ES-I3 (cell line): ENCODE results near the gene SLC25A23.
"Not testable (repeated sequence)": the region's sequence is repeated elsewhere in the genome, so short reads cannot be mapped to it uniquely, and the experiment has no call there.

Source experiments
- H3K36me3 ChIP-seq: 2 replicates; pipeline ENCODE4 v1.6.1; 2013; ENCODE audit warnings: mild to moderate bottlenecking, low read length, control low read depth, moderate library complexity; ENCODE audit not compliant: insufficient read depth
- H3K4me1 ChIP-seq: 2 replicates; pipeline ENCODE4 v1.6.1; 2013; ENCODE audit warnings: mild to moderate bottlenecking, control low read depth, low read length; ENCODE audit not compliant: insufficient read depth
- H3K9ac ChIP-seq: 2 replicates; pipeline ENCODE4 v1.6.1; 2013; ENCODE audit warnings: low read depth, mild to moderate bottlenecking, low read length, moderate library complexity
- H3K9me3 ChIP-seq: 2 replicates; pipeline ENCODE4 v1.6.1; 2013; ENCODE audit warnings: mild to moderate bottlenecking, low read length, moderate library complexity; ENCODE audit not compliant: control insufficient read depth, insufficient read depth

SLC25A23 gene

GRCh38 chr19:6428692-6429418, 30.7 kb downstream of the SLC25A23 start:
- not testable (repeated sequence) for H3K4me1 ChIP-seq, H3K36me3 ChIP-seq, H3K9me3 ChIP-seq, H3K9ac ChIP-seq

- Histone ChIP-seq H3K4me1 (no peaks in the 10 kb centered on the region), H3K36me3 (no peaks in the 10 kb centered on the region; the same call in 1 of the 2 replicates), H3K9me3 (no peaks in the 10 kb centered on the region), H3K9ac (no peak overlapping the region)
Measured at GRCh38 chr19:6427131-6427530, 32.5 kb downstream of the SLC25A23 start.

GRCh38 chr19:6425732-6426620, 33.6 kb downstream of the SLC25A23 start:
- Histone ChIP-seq H3K36me3 (no peaks in the 10 kb centered on the region; the same call in 1 of the 2 replicates), H3K9me3 (no peaks in the 10 kb centered on the region), H3K4me1 (no peaks in the 10 kb centered on the region), H3K9ac (no peak overlapping the region)

GRCh38 chr19:6424939-6425731, 34.5 kb downstream of the SLC25A23 start:
- no peaks in the 10 kb centered on the region for H3K4me1 ChIP-seq
- peaks cover 3% of the 10 kb centered on the region for H3K36me3 ChIP-seq
- no peak overlapping the region for H3K9ac ChIP-seq
- H3K9me3 ChIP-seq: no peaks in the 10 kb centered on the region

- H3K4me1 ChIP-seq: no peaks in the 10 kb centered on the region
- H3K9ac ChIP-seq: peak within 1 kb of the TSS; percentile 84
- peaks cover 10% of the 10 kb centered on the region for H3K36me3 ChIP-seq
- H3K9me3 ChIP-seq: no peaks in the 10 kb centered on the region
Measured at GRCh38 chr19:6424195-6424938, 35.2 kb downstream of the SLC25A23 start, which contains the start of gene KHSRP. Gene KHSRP, minus strand, starts transcription at chr19:6424811. Its CDS starts 110 bp downstream, at chr19:6424701.

GRCh38 chr19:6423499-6424194, 35.9 kb downstream of the SLC25A23 start:
- Histone ChIP-seq H3K9ac (peak overlapping the region; percentile 84), H3K9me3 (no peaks in the 10 kb centered on the region), H3K4me1 (no peaks in the 10 kb centered on the region), H3K36me3 (peaks cover 11% of the 10 kb centered on the region)

GRCh38 chr19:6421075-6422014, 38.2 kb downstream of the SLC25A23 start:
- Histone ChIP-seq H3K9me3 (no peaks in the 10 kb centered on the region), H3K9ac (no peak overlapping the region), H3K36me3 (peaks cover 23% of the 10 kb centered on the region), H3K4me1 (no peaks in the 10 kb centered on the region)

- peaks cover 28% of the 10 kb centered on the region for H3K36me3 ChIP-seq
- H3K4me1 ChIP-seq: no peaks in the 10 kb centered on the region
- H3K9ac ChIP-seq: no peak overlapping the region
- H3K9me3 ChIP-seq: no peaks in the 10 kb centered on the region
Measured at GRCh38 chr19:6418562-6418932, 41.0 kb downstream of the SLC25A23 start.

- Histone ChIP-seq H3K36me3 (peaks cover 28% of the 10 kb centered on the region), H3K9me3 (no peaks in the 10 kb centered on the region), H3K9ac (no peak overlapping the region), H3K4me1 (no peaks in the 10 kb centered on the region)
Measured at GRCh38 chr19:6417713-6418561, 41.7 kb downstream of the SLC25A23 start.

GRCh38 chr19:6416658-6417405, 42.8 kb downstream of the SLC25A23 start:
- H3K9me3 ChIP-seq: no peaks in the 10 kb centered on the region
- no peak overlapping the region for H3K9ac ChIP-seq
- peaks cover 3% of the 10 kb centered on the region; the same call in 1 of the 2 replicates for H3K4me1 ChIP-seq
- H3K36me3 ChIP-seq: peaks cover 28% of the 10 kb centered on the region

- H3K9me3 ChIP-seq: no peaks in the 10 kb centered on the region
- peaks cover 3% of the 10 kb centered on the region; the same call in 1 of the 2 replicates for H3K4me1 ChIP-seq
- H3K36me3 ChIP-seq: peaks cover 28% of the 10 kb centered on the region
Measured at GRCh38 chr19:6415591-6416190, 43.9 kb downstream of the SLC25A23 start.

More at GRCh38 chr19:6415591-6416190, 43.9 kb downstream of the SLC25A23 start:
- H3K9ac ChIP-seq: no peak overlapping the region
